GM12892 (cell line): ENCODE measurements around the gene LPIN1.

Source experiments
- POLR2A ChIP-seq: IDR thresholded peaks from 2 replicates; pipeline ENCODE4 v1.6.1; 2011; ENCODE audit warnings: low read depth, low read length, control low read depth
- POLR2AphosphoS5 ChIP-seq: IDR thresholded peaks from 2 replicates; pipeline ENCODE4 v1.6.1; 2011; ENCODE audit warnings: low read depth, low read length, control low read depth
- TAF1 ChIP-seq: IDR thresholded peaks from 2 replicates; pipeline ENCODE4 v1.6.1; 2011; ENCODE audit warnings: low read depth, mild to moderate bottlenecking, control low read depth, low read length, borderline replicate concordance

DNA sequence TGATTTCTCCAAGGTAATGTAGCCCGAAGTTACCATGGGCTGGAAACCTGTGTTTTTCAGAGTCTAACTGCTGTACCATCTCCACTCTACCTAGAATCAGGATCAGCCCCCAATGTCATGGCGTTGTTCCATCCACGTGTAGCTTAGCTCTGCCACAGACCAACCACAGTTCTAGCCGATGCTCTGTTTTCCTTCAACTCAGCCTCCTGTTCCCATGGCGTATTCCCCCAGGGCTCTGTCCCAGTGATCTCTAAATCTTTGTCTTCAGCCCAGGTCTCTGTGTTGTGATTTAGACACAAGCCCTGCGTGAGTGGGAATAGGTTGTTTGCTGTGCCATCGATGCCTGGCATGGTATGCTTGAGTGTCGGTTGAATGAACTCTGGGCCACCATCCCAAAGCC is 53.4 kb downstream of the LPIN1 start:
- no peak for TF ChIP-seq POLR2A
- no peak for TF ChIP-seq TAF1
- TF ChIP-seq POLR2AphosphoS5, result no peak
